ENCODE data around the gene RNF213.

RNF213 gene

DNA sequence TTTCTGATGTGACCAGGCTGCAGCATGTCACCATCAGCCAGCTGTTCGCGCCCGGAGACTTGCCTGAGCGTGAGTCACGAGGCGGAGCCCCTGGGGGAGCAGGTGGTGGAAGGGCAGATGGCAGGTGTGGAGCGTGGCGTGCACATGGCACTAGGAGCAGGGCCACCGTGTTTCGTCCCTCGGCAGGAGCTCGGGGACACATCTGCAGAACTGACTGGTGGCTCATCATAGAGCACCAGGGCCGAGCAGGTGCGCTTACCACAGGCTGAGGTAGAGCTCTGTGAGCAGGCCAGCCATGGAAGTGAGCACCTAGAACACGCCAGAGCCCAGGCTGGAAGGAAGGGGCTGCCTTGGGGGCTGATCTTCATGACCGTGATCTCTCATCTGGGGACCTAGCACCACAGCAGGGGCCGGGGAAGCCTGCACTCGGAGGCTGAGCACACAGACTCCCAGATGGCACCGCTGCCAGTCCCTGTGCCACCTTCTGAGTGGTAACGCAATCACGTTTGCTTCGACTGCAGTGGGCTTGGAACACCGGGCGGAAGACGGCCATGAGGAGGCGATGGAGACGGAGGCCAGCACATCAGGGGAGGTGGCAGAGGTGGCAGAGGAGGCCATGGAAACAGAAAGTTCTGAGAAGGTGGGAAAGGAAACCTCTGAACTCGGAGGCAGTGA is 92.5 kb downstream of the RNF213 start:
- no peak for DNase-seq

DNA sequence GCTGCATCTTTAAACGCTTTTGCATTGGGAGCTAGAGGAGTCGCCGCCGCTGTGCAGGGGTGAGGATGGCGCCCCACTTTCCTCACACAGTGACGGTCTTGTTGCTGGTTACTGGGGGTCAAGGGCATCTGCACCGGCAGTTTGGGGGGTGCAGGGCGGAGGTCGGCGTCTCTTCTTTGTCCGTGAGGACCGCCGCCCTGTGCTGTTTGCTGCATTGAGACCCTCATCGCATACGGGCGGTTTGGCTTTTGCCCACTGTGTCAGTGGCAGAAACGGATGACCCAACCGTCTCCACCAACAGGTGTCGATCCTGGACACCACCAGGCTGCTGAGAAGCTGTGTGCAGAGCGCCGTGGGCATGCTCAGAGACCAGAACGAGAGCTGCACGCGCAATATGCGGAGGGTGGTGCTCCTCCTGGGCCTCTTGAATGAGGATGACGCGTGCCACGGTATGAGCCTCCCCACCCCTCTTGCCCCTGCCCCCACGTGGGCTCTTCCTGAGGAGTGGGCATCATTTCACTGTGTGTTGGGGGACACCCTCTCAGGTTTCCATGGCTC is 93.1 kb downstream of the RNF213 start:
- no peak for DNase-seq

DNA sequence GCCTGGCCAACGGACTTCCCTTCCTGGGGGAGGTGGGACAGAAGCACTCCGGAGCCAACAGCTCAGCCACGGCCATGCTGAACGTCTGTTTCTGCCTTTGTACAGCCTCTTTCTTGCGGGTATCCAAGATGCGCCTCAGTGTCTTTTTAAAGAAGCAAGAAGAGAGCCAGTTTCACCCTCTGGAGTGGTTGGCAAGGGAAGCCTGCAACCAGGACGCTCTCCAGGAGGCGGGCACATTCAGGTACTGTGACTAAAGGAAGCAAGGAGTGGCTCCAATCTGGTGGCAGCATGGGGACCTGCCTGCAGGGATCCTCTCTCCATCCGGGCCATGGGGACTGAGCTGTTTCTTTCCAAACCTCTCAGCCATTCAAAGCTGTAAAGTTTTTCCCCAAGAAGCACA is 93.7 kb downstream of the RNF213 start:
- DNase-seq = no peak

DNA sequence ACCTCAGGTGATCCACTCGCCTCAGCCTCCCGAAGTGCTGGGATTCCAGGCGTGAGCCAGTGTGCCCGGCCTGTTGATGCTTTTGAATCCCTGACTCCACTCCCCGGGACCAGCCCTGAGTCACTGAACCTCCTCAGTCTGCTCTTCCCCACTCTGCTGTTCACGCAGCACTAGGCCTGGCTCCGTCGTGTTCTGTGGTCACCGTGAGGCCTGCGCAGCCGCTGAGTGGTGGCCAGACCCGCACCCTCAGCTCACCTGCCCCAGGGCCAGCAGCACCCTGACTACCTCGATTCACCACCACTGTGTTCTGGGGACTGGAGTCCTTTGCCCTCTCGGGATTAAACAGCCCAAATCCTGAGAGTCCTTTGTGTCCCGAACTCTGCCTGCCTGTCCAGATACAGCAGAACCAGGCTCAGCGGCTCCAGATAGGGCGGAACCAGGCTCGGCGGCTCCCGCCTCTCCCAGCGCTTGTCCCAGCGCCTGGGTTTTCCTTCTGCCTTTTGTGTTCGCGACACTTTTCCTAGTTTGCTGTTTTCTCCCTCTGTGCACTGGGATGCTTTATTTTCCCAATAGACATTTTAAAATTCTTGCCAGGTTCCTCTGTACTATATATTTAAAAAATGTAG is 95.7 kb downstream of the RNF213 start:
- no peak for DNase-seq

DNA sequence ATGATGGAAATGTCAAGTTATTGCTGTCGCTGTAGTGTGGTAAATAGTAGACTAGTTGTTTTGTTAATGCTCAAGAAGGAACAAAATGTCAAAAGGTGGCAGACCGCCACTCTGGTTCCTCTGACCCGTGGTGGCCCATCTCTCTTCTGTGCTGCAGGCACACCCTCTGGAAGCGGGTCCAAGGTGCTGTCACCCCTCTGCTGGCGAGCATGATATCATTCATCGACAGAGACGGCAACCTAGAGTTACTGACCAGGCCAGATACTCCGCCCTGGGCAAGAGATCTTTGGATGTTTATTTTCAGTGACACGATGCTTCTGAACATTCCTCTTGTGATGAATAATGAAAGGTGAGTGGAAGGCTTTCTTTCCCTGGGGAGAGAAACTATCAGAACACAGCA is 97.5 kb downstream of the RNF213 start:
- no peak for DNase-seq

DNA sequence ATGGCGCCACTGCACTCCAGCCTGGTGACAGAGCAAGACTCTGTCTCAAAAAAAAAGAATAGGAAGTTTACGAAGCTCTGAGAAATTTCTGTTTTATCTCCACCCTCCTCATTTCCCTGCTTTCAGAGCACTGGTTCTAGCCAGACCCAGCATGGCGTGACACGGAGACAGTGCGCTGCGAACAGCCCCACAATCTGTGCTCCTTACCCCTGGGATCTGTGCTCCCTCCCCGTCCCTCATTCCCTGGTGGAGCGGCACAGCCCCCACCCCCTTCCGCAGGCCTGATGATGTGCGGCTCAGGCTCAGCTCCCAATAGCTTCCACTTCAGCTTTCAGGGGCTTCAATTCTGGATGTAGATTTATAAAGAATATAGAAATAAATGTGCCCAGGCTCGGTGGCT is 98.2 kb downstream of the RNF213 start:
- DNase-seq = no peak

DNA sequence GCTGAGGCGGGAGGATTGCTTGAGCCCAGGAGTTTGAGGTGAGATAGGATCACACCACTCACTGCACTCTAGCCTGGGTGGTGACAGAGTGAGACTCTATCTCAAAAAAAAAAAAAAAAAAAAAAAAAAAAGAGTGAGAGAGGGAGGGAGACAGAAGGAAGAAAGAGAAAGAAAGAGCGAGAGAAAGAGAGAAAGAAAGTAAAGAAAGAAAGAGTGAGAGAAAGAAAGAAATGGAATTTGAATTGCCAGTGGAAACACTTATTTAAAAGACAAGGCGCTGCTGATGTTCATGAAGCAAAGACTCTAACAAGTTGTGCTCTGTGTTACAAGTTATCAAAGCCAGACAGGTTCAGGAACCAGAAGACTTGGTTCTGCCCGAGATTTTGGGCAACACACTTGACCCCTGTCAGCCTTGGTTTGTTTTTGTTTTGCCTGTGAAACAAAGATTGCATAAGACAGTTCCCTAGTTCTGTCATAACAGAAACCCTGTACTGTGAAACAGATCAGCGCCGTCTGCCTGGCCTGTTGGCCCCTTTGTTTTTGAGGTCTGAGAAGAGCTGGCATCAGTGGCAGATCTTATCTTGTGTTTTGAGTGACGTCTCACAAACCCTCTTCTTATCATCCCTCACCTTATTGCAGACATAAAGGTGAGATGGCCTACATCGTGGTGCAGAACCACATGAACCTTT is 98.9 kb downstream of the RNF213 start:
- DNase-seq = no peak

DNA sequence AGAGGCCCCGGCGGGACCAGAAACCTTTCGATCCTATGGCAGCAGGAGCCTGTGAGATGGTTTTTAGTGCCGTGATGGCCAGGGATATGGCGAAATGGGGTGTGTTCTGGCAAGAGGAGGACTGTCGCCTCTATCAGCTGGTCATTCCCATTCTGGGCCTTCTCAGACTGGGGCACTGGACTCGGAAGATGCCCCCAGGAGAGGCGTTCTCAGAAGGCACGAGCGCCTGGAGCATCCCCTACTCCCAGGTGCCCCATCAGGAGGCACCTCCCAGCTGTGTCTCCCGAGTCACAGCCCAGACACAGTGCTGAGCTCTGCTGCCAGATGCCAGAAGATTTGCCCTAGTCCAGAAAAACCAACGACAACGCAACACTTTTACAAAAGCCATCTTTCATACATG is 99.7 kb downstream of the RNF213 start:
- DNase-seq = no peak

DNA sequence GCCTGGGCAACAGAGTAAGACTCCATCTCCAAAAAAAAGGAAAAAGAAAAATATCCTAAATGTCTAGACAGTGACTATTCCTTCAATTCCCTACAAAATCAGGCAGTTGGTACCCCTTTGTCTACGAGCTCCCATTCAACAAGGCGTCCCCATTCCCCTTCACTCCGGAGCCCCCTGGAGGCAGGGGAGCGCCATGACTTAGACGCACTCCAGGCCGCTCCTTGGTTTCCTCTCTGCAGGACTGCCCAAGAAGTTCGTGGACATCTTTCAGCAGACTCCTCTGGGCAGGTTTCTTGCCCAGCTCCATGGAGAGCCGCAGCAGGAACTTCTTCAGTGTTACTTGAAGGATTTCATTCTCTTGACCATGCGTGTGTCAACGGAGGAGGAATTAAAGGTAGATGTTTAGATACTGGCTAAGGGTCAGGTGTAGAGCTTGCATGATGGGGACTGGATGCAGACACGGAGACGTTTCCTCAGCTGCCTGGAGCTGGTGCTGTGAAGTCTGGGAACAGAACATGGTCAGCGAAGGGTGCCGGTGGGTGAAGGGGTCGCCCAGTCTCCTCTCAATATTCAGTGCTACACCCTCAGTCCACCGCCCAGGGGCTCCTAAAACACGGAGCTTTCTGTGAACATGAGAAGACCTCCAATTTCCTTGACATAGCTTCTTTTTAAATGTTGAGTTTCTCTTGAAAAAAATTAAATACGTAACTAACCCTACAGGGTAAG is 101.0 kb downstream of the RNF213 start:
- DNase-seq = peak; percentile 56 to 60

DNA sequence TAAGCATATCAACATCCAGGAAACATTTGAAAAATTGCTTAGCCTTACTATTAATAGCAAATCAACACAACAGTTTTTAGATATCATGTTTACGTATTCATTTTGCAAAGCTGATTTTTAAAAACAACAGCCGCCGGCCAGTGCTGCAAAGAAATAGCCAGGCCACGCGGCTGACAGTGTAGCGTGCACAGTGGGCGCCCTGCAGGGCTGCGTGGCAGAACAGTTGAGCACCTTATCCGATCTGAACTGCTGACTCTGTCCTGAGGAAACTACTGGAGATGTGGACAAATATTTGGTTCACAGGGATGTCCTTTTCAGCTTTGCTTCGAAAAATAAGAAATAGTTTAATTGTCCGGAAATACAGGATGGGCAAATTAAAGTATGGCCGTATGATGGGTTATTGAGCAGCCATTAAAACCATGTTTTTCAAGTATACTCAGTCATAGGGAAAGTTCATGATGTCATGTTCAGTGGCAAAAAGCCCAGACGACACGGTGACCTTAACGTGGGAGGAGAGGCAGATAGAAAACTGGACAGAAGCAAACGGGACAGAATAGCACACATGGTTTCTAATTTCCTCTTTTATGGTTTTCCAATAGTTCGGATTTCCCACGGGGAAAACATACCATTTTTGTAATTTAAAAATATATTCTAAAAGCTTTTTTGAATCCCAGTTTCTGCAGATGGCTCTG is 101.9 kb downstream of the RNF213 start:
- DNase-seq = no peak

DNA sequence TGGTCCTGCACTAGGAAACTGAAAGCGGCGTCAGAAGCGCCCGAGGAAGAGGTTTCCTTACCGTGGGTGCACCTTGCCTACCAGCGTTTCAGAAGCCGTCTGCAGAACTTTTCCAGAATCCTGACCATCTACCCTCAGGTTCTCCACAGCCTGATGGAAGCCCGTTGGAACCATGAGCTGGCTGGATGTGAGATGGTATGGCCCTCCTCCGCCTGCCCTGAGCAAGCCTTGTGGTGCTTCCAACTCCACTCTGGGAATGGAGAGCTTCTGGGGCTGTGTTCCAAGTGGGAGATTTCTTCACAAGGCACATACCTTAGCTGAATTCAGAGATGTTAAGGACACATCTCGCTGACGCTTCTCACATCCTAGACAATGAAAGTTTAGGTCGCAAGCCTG is 102.5 kb downstream of the RNF213 start:
- DNase-seq = no peak

DNA sequence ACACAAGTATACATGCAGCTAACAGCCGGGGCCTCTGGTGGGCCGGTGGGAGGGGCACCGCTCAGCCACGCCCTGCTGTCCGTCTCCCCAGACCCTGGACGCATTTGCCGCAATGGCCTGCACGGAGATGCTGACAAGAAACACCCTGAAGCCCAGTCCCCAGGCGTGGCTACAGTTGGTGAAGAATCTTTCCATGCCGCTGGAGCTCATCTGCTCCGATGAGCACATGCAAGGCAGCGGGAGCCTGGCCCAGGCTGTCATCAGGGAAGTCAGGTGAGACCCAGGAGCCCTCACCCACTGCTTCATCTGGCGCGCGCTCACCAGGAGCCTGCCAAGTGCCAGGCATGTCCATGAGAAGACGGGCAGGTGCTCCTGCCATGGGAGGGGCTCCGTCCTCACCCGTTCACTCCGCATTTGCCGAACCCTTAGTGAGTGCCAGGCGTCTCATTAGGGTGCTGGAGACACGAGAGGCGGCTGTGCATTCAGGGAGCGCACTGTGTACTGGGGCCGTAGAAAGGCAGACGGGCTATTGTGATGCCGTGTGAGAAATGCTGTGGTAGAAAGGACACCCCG is 103.0 kb downstream of the RNF213 start:
- no peak for DNase-seq

DNA sequence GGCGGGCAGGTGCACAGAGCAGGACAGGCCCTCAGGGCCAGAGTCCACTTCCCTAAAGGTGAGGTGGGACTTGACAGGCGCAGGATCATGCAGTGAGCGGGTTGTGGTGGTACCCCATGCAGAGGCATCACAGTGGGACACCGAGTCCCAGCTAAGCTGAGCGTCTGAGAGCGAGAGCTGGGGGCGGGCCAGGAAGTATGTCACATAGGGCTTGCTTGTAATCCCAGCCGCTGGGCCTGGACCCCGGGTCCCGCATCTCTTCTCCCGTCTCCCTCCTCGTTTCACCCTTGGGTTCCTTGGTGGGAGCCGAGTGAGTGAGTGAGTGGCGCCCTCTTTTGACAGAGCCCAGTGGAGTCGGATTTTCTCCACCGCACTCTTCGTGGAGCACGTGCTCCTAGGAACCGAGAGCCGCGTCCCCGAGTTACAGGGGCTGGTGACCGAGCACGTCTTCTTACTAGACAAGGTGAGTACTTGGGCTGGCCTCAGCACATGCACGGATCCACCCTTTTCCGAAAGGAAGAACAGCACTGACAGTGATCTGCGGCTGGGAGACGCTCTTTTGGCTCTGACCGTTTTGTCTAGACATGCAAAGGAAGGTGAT is 103.5 kb downstream of the RNF213 start:
- DNase-seq = no peak

DNA sequence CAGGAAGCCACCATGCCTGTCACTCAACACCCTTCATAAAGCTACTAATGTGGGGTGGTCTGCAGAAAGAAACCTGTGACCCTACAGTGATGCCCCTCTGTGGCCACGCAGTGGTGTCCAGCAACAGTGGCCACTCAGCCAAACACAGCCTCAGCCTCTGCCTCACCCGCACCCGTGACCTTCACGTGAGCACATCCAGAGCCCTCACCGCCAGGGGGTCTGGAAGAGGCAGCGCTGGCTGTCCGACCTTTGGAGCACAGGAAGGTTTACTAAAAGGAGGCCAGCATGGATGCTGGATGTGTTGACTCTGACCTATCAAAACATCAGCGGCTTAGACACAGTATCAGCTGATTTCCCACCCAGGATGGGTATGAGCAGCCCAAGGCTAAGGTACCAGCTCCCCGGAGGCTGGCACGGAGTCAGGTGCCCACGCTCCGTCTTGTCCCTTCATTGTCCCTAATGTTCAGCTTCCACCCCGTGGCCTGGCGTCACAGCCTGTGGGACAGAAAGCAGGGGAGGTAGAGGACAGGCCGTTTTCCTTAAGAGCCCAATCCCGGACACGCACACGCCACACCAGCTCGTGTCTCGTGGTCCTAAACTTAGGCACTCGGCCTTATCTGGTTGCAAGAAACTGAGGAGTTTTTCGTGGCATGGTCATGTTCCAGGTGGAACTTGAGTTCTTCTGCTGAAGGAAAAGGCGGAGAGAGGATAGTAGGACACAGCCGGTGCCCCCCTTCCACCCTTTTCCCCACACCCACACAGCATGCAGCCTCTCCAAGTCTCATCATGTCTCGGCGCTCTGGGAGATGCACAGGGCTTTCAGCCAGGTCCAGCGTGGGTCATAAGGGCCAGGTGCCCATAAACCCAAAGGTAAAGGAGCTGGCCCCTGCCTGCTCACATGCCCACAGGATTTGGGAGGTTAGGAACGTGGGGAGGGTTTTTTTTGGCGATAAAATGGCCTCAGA is 104.6 kb downstream of the RNF213 start:
- DNase-seq = no peak

DNA sequence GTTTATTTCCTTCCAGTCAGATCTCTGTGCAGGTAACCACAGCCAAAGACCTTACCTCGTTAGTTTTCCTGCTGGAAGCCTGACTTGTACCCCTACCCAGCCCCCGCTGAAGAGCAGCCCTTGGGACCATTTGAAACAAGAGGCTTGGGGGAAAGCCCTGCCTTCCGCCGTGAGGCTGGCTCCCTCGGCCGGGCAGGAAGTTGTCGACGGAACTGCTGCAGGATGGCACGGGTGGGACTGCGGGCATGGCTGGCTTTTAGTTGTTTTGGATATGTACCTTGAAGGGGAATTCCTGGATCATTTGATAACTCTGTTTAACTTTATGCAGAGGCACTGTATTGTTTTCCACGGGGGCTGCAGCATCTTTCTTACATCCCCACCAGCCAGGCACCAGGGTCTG is 105.3 kb downstream of the RNF213 start:
- no peak for DNase-seq

DNA sequence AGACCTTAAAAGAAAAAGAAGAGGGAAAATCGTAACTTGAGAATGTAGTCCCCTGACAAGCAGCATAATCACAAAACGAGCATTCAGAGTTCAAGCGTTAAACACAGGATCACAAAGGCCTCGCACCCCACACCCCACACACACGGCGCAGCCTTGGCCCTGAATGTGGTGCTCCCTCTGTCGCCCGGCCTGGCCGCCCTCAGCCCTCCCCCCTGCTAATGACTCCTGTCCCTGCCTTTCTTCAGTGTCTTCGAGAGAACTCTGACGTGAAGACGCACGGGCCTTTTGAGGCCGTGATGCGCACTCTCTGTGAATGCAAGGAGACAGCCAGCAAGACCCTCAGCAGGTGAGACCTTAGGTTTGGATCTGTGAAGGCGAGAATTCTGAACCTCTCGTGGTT is 106.9 kb downstream of the RNF213 start:
- no peak for DNase-seq

DNA sequence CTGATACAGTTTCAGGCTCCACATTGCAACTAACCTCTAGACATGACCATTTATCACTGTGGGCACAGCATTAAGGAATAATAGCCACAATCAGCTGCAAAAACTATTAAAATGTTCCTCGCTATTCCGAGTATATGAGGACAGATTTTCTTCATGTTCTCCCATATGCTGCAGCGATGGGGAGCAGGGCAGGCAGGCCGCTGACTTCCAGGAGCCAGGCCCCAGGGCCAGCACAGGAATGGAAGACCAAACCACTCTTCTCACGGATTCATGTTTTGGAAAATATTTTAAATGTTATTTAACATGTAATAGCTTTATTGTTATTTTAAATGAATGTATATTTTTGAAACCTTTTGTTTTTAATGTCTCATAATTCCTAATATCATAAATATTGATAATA is 110.5 kb downstream of the RNF213 start:
- no peak for DNase-seq

DNA sequence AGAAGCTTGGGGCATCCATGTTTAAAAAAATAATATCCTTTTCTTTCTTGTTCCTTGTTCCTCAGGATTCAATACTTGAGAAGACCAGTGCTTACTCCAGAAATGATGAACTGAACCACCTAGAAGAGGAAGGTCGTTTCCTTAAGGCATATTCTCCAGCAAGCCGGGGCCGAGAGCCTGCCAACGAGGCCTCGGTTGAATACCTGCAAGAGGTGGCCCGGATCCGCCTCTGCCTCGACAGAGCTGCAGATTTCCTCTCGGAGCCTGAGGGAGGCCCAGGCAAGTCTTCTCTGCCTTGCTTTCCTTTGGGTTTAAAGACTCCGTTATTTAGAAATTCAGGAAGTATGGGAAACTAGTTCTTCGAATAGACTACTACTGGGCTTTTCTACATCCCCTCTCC is 111.8 kb downstream of the RNF213 start:
- no peak for DNase-seq

DNA sequence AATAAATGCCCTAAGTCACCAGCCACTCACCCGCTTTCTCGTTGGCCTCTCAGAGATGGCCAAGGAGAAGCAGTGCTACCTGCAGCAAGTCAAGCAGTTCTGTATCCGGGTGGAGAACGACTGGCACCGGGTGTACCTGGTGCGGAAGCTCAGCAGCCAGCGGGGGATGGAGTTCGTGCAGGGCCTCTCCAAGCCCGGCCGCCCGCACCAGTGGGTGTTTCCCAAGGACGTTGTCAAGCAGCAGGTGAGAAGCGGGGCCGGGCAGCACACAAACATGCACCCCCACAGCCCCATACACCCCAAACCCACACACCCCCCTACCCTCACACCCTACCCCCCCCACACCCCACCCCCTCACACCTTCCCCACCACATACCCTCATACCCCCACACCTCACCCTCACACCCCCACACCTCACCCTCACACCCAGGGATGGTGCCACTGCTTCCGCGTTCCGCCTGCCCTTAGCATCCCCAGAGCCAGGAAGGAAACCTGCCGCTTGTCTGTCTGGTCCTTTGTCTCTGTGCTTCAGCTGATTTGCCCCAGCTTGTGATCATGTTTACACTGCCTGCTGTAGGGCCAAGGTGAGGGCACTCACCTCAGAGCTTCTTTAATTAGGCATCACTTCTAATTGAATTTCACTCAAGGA is 112.4 kb downstream of the RNF213 start:
- DNase-seq = no peak

DNA sequence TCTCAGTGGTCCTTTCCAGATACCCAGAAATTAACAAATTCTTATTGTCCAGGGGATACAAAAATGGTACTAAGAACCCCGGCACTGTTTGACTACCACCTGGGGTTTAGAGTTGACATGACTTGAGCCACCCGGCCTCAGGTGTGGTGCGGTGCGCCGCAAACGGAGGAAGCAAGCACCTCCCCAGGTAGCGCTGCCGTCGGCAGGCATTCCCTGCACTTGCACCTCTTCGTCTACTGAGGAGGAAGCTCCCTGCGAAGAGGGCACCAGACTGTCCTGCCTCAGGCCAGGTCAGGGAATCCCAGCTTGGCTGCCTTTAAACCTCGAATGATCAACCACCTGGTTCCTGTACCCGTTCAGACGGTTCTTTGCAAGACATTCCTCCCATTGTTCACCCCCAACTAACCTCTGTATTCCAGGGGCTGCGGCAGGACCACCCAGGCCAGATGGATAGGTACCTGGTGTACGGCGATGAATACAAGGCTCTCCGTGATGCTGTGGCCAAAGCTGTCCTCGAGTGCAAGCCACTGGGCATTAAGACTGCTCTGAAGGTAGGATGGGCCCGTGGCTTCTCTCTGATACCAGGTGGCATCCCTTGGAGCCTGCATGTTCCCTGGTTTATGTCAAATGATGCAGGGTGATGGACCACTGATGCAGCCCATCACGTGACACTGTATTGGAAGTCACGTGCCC is 113.5 kb downstream of the RNF213 start:
- no peak for DNase-seq
